HG02571 (cell line): ENCODE measurements around the gene NUDT19.
"Not testable (repeated sequence)": the region's sequence is repeated elsewhere in the genome, so short reads cannot be mapped to it uniquely, and the experiment has no call there.

Experiments
- ATAC-seq: cut with Tn5 transposase; IDR thresholded peaks from one replicate; pipeline ENCODE4 v1.9.1; 2021; ENCODE audit warnings: mild to moderate bottlenecking, moderate library complexity; ENCODE audit not compliant: unreplicated experiment

NUDT19 gene

DNA sequence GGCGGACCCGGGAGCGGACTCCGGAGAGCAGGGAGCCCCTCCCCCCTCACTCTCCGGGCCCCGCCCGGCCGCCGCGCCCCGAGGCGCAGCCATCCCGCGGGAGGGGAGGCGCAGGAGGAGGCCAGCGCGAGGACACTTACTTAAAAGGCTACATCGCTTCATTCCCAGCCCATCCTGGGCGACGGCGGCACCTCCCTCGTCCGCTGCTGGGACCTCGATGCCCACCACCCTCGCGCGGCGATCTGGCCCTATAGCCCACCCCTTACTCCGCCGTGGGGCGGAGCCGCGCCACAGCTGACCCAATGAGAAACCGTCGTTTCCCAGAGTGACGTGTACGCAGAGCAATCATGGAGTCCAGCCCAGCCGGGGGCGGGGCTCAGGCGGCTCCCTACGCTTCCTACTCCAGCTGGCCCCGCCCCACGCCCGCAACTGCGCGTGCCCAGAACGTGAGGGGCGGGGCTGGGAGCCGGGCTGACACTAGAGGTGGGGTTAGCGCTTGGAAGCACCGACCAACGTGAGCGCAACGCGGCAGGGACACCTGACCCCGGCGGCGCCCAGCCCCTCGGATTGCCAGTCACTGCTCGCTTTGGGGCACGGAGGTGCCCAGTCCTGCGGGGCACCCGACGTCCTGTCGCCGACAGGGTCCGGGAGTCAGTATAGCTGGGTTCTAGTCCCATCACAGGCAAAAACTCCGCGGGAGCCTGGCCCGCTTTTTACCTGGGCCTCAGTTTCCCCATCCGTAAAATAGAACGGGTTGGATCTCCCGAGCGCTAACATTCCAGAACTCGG is 16.5 kb upstream of the NUDT19 start, which contains the start of gene ANKRD27:
Gene ANKRD27, minus strand, starts transcription at position 250 of the 789 bp plus-strand sequence. CDS start 16,165 bp downstream, outside the sequence.
- ATAC-seq, result peak; percentile 97

DNA sequence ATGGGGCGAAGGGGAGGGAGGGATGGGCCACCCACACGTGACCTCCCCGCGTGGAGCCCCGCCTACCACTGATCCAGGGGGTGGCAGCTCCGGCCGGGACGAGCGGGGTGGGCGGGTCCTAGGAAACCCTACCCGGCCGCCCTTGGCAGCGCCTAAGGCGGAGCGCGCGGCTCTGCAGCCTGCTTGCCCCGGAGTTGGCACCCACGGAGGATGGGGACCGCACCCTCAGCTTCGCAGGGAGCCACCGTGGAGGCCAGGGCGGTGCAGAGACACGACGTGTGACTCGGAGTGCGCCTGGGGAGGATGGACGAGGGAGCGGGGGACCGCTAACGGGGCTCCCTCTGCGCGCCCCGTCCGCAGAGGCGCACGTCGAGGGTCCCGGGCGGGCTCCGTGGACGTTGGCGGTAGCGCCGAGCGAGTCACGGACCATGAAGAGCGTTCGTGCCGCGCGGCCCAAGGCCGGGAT is 15.9 kb upstream of the NUDT19 start, which contains the start of gene RGS9BP:
Gene RGS9BP, plus strand, starts transcription at position 129 of the 466 bp plus-strand sequence. CDS start 416 bp downstream, outside the sequence.
- ATAC-seq, result no peak

DNA sequence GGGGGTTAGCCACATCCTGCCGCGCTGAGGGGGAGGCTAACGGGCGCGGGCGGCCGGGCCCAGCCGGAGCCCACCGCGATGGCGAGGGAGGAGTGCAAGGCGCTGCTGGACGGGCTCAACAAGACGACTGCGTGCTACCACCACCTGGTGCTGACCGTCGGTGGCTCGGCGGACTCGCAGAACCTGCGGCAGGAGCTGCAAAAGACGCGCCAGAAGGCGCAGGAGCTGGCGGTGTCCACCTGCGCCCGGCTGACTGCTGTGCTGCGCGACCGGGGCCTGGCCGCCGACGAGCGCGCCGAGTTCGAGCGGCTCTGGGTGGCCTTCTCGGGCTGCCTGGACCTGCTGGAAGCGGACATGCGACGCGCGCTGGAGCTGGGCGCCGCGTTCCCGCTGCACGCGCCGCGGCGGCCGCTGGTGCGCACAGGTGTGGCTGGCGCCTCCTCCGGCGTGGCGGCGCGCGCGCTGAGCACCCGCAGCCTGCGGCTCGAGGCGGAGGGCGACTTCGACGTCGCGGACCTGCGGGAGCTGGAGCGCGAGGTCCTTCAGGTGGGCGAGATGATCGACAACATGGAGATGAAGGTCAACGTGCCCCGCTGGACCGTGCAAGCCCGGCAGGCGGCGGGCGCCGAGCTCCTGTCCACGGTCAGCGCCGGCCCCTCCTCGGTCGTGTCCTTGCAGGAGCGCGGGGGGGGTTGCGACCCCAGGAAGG is 15.3 kb upstream of the NUDT19 start:
- no peak for ATAC-seq

DNA sequence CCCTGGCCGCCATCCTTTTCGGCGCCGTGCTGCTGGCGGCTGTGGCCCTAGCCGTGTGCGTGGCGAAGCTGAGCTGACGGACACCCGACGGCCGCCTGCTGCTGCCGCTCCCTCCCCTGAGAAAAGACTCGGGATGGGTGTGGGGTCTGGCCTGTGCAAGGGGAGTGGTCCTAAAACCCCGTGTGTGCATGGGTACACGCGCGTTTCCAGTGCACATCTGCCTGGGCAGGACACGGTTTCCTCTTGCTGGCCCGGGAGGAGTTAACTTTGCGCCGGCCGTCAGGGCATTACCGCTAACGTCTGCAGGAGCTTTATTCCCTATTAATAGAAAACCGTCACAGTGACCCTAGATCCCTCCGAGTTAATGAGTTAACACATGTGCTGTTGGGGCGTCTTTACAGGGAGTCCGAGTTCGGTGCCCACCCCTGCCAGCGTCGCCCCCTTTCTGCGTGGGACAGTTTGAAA is 14.7 kb upstream of the NUDT19 start:
- ATAC-seq, result no peak

DNA sequence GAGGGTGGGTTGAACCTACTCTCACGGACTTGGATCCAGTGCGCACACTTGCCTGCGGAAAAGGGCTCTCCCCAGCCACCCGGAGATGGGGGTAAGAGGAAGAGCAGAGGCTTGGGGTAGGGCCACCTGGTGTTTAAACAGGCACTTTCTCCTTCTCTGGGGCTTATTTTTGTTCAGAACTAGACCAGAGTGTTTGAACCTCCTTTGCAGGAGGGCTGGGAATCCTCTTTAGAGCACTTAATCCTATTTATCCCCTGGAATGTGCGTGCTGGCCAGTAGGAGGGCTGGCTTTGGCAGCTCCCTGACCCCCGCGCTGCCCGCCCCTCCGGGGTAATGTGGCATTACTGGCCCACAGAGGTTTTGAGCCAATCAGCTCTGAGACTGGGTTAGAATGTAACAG is 14.0 kb upstream of the NUDT19 start:
- no peak for ATAC-seq

DNA sequence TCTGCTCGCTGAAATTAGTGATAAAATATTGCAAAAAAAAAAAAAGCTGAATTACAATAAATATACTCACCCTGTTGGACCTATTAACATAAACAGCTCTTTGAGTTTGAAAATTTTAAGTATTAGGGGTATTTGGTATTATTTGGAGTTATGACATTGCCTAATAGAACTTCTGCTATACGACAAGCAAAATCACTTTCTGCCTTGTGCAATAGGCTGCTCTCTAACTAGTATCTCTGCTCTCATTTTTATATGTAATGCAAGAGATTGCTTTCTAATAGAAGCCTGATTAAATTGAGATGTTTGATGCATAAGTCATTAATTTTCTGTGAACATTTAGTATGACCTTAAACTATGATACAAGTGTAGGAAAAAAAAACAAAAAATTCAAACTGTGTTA is 10.6 kb upstream of the NUDT19 start:
- ATAC-seq, result no peak

DNA sequence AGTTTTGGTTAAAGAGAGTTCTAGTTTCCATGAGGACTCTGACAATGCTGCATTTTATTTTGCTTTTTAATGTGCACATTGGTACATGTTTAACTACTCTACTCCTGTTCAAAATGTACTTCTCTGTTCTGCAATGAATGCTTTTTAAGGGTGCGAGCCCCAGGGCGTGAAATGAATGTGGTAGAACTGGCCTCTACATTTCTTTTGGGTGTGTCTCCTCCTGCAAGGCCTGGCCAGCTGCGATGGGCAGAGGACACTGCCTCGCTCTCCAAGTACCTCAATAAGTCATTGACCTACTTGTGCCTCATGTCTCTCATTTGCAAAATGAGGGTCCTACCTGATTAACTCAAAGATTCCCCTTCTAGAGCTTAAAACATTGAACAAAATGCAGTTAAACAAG is 9.3 kb upstream of the NUDT19 start:
- ATAC-seq, result no peak

DNA sequence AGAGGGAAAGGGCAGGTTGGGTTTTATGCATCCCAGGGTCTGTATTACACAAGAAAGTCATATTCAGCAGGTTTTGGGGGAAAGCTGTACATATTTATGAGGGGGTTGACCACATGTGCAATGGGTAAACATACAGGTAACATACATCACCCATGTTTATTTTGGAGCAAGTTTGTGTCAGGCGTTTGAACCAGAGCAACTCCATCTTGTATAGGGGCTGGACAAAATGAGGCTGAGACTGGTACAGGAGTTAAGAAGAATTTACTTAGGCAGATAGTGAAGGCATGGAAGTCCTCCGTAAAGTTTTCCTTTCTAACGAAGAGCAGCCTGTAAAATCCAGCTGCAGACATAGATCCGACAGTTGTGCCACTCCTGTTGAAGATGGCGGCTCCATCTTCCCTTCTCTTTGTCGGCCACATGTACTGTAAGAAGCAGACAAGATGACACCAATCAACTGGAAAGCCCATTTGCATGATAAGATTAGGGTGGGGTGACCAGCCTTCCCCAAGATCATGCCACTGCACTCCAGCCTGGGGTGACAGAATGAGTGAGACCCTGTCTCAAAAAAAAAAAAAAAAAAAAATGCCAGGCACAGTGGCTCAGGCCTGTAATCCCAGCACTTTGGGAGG is 4.7 kb upstream of the NUDT19 start:
- ATAC-seq, result no peak

DNA sequence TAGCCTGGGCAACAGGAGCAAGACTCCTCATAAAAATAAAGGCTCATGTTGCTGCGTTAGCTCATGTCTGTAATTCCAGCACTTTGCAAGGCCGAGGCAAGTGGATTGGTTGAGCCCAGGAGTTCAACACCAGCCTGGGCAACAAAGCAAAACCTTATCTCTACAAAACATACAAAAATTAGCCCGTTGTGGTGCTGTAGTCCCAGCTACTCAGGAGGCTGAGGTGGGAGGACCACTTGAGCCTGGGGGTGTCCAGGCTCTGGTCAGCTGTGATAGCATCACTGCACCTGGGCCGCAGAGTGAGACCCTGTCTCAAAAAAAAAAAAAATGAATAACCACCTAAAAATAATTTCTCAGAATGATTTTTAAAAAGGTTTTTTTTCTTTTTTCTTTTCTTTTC is 3.9 kb upstream of the NUDT19 start:
- ATAC-seq, result no peak

DNA sequence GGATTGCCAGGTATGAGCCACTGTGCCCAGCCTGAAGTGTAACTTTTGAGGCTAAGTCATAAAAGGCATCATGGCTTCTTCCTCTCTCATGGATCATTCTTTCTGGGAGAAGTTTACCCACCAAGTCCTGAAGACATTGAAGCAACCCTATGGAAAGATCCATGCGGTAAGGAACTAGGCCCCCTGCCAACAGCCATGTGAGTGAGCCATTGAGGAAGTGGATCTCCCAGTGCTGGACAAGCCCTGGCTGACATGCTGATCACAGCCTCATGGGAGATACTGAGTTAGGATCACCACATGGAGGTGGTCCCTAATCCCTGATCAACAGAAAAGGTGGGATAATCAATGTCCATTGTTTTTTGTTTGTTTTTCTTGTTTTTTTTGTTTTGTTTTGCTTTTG is 3.3 kb upstream of the NUDT19 start:
- ATAC-seq, result no peak

DNA sequence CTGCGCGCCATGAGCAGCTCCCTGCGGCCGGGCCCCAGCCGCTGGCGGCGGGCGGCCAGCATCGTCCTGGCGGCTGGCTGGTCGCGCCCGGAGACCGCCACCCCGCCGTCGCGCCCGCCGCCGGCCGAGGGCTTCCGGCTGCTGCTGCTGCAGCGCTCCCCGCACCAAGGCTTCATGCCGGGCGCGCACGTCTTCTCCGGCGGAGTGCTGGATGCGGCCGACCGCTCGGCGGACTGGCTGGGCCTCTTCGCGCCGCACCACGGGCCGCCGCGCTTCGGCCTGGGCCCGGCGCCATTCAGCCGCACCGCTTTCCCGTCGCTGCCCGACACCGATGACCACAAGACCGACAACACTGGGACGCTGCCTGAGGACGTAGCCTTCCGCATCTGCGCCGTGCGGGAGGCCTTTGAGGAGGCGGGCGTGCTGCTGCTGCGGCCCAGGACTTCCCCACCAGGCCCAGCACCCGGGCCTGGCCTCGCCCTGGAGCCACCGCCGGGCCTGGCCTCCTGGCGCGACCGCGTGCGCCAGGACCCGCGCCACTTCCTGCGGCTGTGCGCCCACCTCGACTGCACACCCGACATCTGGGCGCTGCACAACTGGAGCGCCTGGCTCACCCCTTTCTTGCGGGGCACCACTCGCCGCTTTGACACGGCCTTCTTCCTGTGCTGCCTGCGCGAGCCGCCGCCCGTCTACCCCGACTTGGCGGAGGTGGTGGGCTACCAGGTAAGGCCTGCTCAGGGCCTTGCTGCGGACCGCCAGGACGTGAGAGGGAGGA is 518 bp downstream of the NUDT19 start:
- ATAC-seq, result peak; percentile 58

DNA sequence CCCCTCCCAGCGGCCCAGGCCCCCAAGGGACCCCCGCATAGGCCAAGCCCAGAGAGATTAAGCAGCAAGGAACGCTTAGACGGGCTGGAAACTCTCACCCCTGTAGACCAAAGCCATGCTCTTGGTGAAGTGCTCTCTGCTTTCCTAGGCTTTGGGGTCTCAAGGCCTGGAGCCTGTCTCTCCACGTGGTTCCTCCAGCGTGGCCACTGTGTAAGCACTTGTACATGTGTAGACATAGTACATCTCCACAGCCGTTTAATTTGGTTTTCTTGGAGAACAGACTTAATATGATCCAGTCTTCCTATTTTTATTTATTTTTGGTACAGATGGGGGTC is 1.1 kb downstream of the NUDT19 start:
- ATAC-seq, result no peak

DNA sequence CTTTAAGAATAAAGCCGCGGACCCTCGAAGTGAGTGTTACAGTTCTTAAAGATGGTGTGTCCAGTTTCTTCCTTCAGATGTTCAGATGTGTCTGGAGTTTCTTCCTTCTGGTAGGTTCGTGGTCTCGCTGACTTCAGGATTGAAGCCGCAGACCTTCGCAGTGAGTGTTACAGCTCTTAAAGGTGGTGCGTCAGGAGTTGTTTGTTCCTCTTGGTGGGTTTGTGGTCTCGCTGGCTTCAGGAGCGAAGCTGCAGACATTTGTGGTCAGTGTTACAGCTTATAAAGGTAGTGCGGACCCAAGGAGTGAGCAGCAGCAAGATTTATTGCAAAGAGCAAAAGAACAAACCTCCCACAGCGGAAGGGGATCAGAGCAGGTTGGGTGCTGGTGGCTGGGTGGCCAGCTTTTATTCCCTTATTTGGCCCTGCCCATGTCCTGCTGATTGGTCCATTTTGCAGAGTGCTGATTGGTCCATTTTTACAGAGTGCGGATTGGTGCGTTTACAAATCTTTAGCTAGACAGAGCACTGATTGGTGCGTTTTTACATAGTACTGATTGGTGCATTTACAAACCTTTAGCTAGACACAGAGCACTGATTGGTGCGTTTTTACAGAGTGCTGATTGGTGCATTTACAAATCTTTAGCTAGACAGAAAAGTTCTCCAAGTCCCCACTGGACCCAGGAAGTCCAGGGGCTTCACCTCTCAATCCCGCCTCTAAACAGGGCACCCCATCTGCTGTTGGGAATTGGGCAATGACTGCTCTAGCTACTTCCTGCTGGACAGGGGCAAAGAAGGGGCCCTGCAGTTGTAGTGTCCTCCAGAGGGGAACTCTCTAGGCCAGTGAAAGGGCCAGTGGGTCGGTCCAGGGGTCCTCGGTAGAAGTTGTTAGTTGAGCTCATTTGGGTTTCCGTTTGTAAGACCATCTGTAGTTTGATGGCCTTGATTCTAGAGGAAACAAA is 1.8 kb downstream of the NUDT19 start:
- ATAC-seq, result not testable (repeated sequence)

DNA sequence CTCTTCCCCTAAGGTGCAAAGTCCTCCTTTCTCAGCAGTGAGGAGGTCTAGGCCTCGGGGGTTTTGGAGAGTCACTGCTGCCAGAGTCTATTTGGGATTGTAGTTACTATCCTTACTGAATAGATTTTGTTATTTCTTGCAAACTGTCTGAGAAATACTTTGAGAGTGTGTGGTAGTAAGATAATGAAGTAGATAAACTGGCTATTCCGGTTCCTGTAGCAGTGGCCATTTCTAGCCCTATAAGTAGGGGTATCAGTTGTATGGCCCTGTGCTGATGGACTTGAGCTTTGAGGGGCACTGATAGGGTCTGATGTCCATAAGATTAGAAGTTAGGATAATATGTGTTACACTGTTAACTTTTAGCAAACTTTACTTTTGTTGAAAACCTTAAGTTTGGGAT is 2.7 kb downstream of the NUDT19 start:
- not testable (repeated sequence) for ATAC-seq

DNA sequence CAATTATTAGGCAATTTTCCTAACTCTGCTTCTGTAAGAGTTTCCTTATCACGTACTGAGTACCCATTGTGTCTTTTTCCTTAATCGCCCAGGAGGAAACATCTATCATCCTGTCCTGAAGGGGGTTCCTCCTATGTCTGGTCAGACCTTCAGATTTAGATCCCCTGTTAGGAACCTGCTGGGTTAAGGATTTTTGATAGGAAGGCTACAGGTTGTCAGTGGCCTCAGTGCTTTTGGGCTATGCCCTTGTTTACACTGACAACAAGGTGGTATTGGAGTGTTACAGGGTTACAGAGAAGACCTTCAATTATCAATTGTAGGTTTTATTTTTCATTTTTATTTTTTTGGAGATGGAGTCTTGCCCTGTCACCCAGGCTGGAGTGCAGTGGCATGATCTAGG is 3.2 kb downstream of the NUDT19 start:
- ATAC-seq, result not testable (repeated sequence)

DNA sequence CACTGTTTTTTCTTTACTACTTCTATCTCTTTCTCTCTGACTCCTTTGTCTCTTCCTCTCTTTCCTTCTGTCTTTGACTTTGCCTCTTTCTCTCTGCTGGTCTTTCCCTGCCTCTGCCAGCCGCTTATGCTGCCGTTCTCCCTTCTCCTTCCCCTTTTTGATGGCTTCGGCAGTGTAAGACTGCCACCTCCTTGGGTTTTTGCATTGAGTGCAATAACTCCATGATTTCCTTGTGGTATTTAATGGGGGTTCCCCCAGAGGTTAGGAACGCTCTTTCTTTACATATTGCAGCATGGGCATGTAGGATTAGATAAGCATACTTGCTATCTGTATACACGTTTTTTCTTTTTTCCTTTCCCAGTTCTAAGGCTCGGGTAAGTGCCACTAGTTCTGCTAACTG is 3.9 kb downstream of the NUDT19 start:
- not testable (repeated sequence) for ATAC-seq

DNA sequence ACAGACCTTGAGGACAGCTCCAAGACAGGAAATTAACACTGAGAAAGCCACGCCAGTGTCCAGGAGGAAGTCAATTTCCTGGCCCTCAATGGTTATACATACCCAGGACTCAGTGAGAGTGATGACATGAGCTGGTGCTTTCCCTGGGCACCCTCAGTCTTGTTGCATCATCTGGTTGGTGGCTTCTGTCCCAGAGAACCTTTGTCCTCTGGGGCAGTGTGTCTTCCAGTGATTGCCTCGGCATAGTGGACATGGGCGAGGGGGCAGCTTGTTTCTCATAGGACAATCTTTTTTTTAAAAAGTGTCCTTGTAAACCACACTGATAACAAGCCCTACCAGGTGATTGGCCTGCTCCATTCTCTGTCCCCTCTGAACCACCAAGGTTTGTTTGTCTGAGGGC is 5.2 kb downstream of the NUDT19 start:
- ATAC-seq, result not testable (repeated sequence)

DNA sequence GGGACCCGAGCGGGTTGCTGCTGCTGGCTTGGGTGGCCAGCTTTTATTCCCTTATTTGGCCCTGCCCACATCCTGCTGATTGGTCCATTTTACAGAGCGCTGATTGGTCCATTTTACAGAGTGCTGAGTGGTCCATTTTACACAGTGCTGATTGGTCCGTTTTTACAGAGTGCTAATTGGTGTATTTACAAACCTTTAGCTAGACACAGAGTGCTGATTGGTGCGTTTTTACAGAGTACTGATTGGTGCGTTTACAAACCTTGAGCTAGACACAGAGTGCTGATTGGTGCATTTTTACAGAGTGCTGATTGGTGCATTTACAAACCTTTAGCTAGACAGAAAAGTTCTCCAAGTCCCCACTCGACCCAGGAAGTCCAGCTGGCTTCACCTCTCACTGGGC is 8.5 kb downstream of the NUDT19 start:
- ATAC-seq, result not testable (repeated sequence)

DNA sequence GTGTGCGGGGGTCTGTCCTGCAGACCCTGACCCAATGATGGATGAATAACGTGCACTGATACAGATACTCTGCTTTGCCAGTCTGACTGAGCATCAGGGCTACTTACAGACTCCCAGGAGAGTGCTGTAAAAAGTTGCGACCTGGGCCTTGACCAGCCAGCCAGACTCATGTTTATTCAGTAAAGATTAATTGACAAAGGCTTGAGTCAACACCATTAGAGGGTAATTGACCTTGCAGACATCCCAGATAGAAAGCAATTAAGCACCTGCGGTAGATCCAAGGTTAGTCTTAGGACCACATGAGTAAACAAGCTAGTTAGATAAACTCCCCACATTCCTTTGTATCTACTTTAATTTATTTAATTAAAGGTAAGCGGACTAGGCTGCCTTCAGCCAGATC is 10.4 kb downstream of the NUDT19 start:
- no peak for ATAC-seq

DNA sequence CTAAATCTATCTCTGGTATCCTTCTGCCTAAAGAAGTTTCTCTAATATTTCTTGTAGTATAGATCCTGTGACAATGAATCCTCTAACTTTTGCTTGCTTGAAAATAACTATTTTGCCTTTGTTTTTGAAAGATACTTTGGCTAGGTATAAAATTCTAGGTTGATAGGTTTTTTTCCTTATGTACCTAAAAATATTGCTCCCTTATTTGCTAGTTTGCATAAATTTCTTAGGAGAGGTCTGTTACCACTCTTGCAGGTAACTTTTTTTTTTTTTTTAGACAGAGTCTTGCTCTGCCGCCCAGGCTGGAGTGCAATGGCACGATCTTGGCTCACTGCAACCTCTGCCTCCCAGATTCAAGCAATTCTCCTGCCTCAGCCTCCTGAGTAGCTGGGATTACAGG is 12.4 kb downstream of the NUDT19 start:
- ATAC-seq, result not testable (repeated sequence)
